Cardiac muscle cell (in vitro differentiated cells and primary cell): ENCODE data around the gene OR4C45. TPM values are rescaled to one million over a fixed set of nuclear protein-coding genes. Genes with fewer than 3 reads are reported as not detected.

Experiments
- DNase-seq, 2 donors: peaks; one replicate each; pipeline versions ENCODE4 v3.0.0 to v3.0.0-alpha.2; 2010 to 2017; ENCODE audit warnings: low read depth in 1 of 2, low spot score in 1 of 2
- H3K27ac ChIP-seq: fragments of 200-600 bp; sonication (generic); 2 replicates; pipeline ENCODE4 v1.5.1; 2016
- H3K27me3 ChIP-seq: fragments of 200-600 bp; sonication (generic); 2 replicates; pipeline ENCODE4 v1.6.0; 2016; ENCODE audit warnings: control low read depth
- H3K36me3 ChIP-seq: fragments of 200-600 bp; sonication (generic); 2 replicates; pipeline ENCODE4 v1.5.1; 2016; ENCODE audit warnings: control low read depth
- H3K4me1 ChIP-seq: fragments of 200-600 bp; sonication (generic); 2 replicates; pipeline ENCODE4 v1.8.1; 2017; ENCODE audit warnings: low read depth, mild to moderate bottlenecking, mixed run types
- H3K4me3 ChIP-seq: fragments of 200-600 bp; sonication (generic); 2 replicates; pipeline ENCODE4 v1.5.1; 2016; ENCODE audit warnings: mild to moderate bottlenecking
- H3K9me3 ChIP-seq: fragments of 200-600 bp; sonication (generic); 2 replicates; pipeline ENCODE4 v1.5.1; 2017; ENCODE audit warnings: low read depth, mild to moderate bottlenecking, control low read depth
- polyA plus RNA-seq: library from polyadenylated mRNA; unstranded; fragments of >200 nt; fragmentation: Nextera tagmentation; extraction: Ambion mirVana; gene quantifications from 2 replicates; pipeline ENCODE4 v1.2.1, GENCODE V29; 2016
- total RNA-seq: library from RNA; depleted of rRNA; stranded (reverse); fragments of >200 nt; gene quantifications from 2 replicates; pipeline ENCODE4 v1.2.3, GENCODE V29; 2016
- TF ChIP-seq, protein P1 (sequence below): IDR thresholded peaks from 2 replicates; pipeline ENCODE4 v1.5.1; 2012; ENCODE audit warnings: low read depth, mild to moderate bottlenecking, low read length

OR4C45 gene
- total and polyA plus RNA-seq, 2 experiments from 2014 or later: not detected

DNA sequence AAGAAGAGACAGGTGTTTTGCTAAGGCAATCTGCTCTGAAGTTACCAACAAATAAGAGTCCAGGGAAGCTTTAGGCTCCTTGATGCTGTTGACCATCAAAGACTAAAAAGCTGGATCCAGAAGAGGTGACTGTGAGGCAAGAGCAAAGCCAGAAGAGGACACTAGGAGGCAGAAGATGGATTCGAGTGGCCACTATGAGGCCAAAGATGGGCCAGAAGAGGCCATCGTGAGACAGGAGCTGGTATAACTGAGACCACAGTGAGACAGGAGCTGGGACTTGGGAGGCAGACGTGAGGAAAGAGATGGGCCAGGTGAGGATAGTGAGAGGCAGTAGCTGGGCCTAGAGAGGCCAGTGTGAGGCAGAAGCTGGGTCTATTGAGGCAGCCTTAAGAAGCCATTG lies 37.7 kb downstream of the OR4C45 start:
- H3K9me3 ChIP-seq: no peaks in the 10 kb centered on the region
- no peaks in the 10 kb centered on the region for H3K4me1 ChIP-seq
- H3K4me3 ChIP-seq: no peak overlapping the region
- H3K36me3 ChIP-seq: no peaks in the 10 kb centered on the region
- no peaks in the 10 kb centered on the region for H3K27me3 ChIP-seq
- TF ChIP-seq, protein P1, sequence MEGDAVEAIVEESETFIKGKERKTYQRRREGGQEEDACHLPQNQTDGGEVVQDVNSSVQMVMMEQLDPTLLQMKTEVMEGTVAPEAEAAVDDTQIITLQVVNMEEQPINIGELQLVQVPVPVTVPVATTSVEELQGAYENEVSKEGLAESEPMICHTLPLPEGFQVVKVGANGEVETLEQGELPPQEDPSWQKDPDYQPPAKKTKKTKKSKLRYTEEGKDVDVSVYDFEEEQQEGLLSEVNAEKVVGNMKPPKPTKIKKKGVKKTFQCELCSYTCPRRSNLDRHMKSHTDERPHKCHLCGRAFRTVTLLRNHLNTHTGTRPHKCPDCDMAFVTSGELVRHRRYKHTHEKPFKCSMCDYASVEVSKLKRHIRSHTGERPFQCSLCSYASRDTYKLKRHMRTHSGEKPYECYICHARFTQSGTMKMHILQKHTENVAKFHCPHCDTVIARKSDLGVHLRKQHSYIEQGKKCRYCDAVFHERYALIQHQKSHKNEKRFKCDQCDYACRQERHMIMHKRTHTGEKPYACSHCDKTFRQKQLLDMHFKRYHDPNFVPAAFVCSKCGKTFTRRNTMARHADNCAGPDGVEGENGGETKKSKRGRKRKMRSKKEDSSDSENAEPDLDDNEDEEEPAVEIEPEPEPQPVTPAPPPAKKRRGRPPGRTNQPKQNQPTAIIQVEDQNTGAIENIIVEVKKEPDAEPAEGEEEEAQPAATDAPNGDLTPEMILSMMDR: no peak
- no peak for DNase-seq
- no peak overlapping the region for H3K27ac ChIP-seq

DNA sequence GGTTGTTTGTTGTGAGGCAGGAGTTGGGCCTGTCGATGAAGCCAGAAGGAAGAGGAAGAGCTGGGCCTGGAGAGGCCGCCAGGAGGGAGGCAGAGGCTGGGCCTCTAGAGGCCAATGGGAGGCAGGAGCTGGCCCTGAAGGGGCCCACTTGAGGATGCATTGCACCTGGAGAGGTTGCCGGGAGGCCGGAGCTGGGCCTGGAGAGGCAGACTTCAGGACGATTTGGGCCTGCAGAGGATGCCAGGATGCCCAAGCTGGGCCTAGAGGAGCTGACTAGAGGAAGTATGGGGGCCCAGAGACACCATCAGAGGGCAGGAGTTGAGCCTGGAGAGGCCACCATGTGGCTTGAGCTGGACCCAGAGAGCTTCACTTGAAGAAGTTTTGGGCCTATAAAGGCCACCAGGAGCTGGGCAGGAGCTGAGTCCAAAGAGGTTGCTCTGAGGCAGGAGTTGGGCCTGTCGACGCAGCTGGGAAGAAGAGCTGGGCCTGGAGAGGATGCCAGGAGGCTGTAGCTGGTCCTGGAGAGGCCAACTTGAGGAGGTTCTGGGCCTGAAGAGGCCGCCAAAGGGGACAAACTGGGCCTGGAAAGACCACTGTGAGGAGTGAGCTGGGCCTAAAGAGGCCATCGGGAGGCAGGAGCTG lies 39.0 kb downstream of the OR4C45 start:
- Histone ChIP-seq H3K4me1 (no peaks in the 10 kb centered on the region), H3K9me3 (no peaks in the 10 kb centered on the region), H3K27me3 (no peaks in the 10 kb centered on the region), H3K4me3 (no peak overlapping the region), H3K36me3 (no peaks in the 10 kb centered on the region), H3K27ac (no peak overlapping the region)
- TF ChIP-seq, protein P1: no peak
- no peak for DNase-seq

DNA sequence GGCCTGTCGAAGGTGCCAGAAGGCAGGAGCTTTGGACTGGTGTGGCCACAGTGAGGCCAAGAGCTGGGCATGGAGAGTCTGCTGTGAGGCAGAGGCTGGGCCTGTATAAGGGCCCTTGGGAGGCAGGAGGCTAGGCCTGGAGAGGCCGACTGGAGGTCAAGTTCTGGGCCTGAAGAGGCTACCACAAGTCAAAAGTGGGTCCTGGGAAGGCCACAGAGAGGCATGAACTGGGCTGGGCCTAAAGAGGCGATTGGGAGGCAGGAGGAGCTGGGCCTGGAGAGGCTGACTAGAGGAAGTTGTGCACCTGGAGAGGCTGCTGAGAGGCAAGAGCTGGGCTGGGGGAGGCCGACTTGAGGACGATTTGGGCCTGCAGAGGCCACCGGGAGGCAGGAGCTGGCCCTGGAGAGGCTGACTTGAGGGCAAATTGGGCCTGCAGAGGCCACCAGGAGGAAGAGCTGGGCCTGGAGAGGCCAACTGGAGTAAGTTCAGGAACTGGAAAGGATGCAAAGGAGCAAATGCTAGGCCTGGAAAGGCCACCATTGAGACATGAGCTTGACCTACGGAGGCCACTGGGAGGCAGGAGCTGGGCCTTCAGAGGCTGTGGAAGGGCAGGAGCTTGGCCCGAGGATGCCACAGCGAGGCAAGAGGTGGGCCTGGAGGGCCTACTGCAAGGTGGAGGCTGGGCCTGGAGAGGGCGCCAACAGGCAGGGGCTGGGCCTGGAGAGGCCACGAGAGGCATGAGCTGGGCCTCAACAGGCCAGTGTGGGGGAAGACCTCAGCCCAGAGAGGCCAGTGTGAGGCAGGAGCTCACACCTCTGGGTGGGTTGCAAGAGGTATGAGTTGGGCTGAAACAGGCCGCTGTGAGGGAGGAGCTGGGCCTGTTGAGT lies 39.8 kb downstream of the OR4C45 start:
- H3K27ac ChIP-seq: no peak overlapping the region
- TF ChIP-seq, protein P1: no peak
- no peaks in the 10 kb centered on the region for H3K4me1 ChIP-seq
- H3K4me3 ChIP-seq: no peak overlapping the region
- H3K9me3 ChIP-seq: no peaks in the 10 kb centered on the region
- no peaks in the 10 kb centered on the region for H3K27me3 ChIP-seq
- no peak for DNase-seq
- H3K36me3 ChIP-seq: no peaks in the 10 kb centered on the region

DNA sequence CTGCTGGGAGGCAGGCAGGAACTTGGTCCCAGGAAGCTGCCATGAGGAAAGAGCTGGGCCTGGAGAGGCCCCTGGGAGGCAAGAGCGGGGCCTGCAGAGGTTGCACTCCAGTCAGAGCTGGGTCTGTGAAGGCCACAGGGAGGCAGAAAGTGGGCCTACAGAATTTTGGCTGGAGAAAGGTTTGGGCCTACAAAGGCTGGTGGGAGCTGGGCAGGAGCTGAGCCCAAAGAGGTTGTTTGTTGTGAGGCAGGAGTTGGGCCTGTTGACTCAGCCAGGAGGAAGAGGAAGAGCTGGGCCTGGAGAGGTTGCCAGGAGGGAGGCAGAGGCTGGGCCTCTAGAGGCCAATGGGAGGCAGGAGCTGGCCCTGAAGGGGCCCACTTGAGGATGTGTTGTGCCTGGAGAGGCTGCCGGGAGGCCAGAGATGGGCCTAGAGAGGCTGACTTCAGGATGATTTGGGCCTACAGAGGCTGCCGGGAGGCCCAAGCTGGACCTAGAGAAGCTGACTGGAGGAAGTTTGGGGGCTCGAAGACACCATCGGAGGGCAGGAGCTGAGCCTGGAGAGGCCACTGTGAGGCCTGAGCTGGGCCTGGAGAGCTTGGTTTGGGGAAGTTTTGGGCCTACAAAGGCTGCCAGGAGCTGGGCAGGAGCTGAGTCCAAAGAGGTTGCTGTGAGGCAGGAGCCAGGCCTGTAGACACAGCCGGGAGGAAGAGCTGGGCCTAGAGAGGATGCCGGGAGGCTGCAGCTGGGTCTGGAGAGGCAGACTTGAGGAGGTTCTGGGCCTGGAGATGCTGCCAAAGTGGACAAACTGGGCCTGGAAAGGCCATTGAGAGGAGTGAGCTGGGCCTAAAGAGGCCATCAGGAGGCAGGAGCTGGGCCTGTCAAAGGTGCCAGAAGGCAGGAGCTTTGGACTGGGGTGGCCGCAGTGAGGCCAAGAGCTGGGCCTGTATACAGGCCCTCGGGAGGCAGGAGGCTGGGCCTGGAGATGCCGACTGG lies 40.7 kb downstream of the OR4C45 start:
- H3K27me3 ChIP-seq: no peaks in the 10 kb centered on the region
- no peaks in the 10 kb centered on the region for H3K4me1 ChIP-seq
- DNase-seq: no peak
- no peak overlapping the region for H3K4me3 ChIP-seq
- H3K27ac ChIP-seq: no peak overlapping the region
- H3K9me3 ChIP-seq: no peaks in the 10 kb centered on the region
- H3K36me3 ChIP-seq: no peaks in the 10 kb centered on the region
- TF ChIP-seq, protein P1: no peak

DNA sequence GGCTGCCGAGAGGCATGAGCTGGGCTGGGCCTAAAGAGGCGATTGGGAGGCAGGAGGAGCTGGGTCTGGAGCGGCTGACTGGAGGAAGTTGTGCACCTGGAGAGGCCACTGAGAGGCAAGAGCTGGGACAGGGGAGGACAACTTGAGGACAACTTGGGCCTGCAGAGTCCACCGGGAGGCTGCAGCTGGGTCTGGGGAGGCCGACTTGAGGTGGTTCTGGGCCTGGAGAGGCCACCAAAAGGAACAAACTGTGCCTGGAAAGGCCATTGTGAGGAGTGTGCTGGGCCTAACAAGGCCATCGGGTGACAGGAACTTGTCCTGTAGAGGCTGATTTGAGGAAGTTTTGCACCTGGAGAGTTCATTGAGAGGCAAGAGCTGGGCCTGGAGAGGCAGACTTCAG lies 41.5 kb downstream of the OR4C45 start:
- no peaks in the 10 kb centered on the region for H3K9me3 ChIP-seq
- no peaks in the 10 kb centered on the region for H3K27me3 ChIP-seq
- DNase-seq: no peak
- TF ChIP-seq, protein P1: no peak
- H3K4me1 ChIP-seq: no peaks in the 10 kb centered on the region
- no peak overlapping the region for H3K4me3 ChIP-seq
- no peaks in the 10 kb centered on the region for H3K36me3 ChIP-seq
- H3K27ac ChIP-seq: no peak overlapping the region
